Aorta (tissue), 5 donors: ENCODE data around the gene TBC1D3B. TPM values are rescaled to one million over a fixed set of nuclear protein-coding genes. Genes with fewer than 3 reads are reported as not detected.
"Not testable (repeated sequence)": the region's sequence is repeated elsewhere in the genome, so short reads cannot be mapped to it uniquely, and the experiment has no call there.

ENCODE experiments used
- ATAC-seq: fragments of 200-7000 bp; cut with Tn5 transposase; one replicate; pipeline ENCODE4 v1.9.1; 2022; ENCODE audit warnings: moderate library complexity; ENCODE audit not compliant: low FRiP score
- DNase-seq, 2 donors: peaks; one replicate each; pipeline ENCODE4 v3.0.0-alpha.2; 2020
- H3K27ac ChIP-seq, 2 donors: one replicate each; pipeline ENCODE4 v1.5.1; 2013; ENCODE audit warnings: low read length in 2 of 2, mild to moderate bottlenecking in 2 of 2, moderate library complexity in 2 of 2, control low read depth in 1 of 2, inconsistent platforms in 1 of 2, low read depth in 1 of 2
- H3K27me3 ChIP-seq, 2 donors: one replicate each; pipeline ENCODE4 v1.6.1; 2013; ENCODE audit warnings: control low read depth in 1 of 2, low read length in 1 of 2, mild to moderate bottlenecking in 1 of 2, moderate library complexity in 1 of 2; ENCODE audit not compliant: insufficient read depth in 2 of 2, control insufficient read depth in 1 of 2
- H3K36me3 ChIP-seq, 2 donors: one replicate each; pipeline ENCODE4 v1.6.1; 2013; ENCODE audit warnings: control low read depth in 1 of 2, low read length in 1 of 2, mild to moderate bottlenecking in 1 of 2; ENCODE audit not compliant: insufficient read depth in 2 of 2, control insufficient read depth in 1 of 2
- H3K4me1 ChIP-seq, 2 donors: one replicate each; pipeline ENCODE4 v1.6.1; 2013; ENCODE audit warnings: low read length in 2 of 2, control low read depth in 1 of 2, mild to moderate bottlenecking in 1 of 2, moderate library complexity in 1 of 2; ENCODE audit not compliant: insufficient read depth in 2 of 2, control insufficient read depth in 1 of 2
- H3K4me3 ChIP-seq, 2 donors: one replicate each; pipeline ENCODE4 v1.5.1; 2013; ENCODE audit warnings: low read length in 2 of 2, control low read depth in 1 of 2, mild to moderate bottlenecking in 1 of 2
- H3K9me3 ChIP-seq: one replicate; pipeline ENCODE4 v1.6.1; 2013; ENCODE audit warnings: mild to moderate bottlenecking, low read length; ENCODE audit not compliant: control insufficient read depth
- WGBS, 2 donors: extraction: QIAGEN DNeasy Blood & Tissue Kit; methylation state at CpG; one replicate each; pipeline ENCODE4 v1.1.7; 2013; 5-methylcytosine and 5-hydroxymethylcytosine counted together
- intact Hi-C, 2 donors: fragments of 100-400 bp; cut with DNase I; formaldehyde crosslinking; loops; one replicate each; pipeline versions ENCODE4 v1.14.2 to v1.15.0; 2022
- long read RNA-seq, 2 donors: library from polyadenylated mRNA; unstranded; transcript quantifications; one replicate each; pipeline ENCODE4 v2.0.0, GENCODE V29; 2020 to 2021
- polyA plus RNA-seq, 2 donors: library from polyadenylated mRNA; stranded (reverse); fragments of 200-250 nt; gene quantifications; one replicate each; pipeline ENCODE4 v1.2.3, GENCODE V29; 2013
- total RNA-seq, 2 donors: library from RNA; stranded (reverse); fragmentation: NEBNext Ultra II Directional; extraction: Animal tissue kit (Norgen Biotek cat#: 25700); gene quantifications; one replicate each; pipeline ENCODE4 v1.2.1, GENCODE V29; 2021
- donor health status: healthy with polysubstance abuse.
- donor health status: Bipolar disorder and iron deficiency.
- donor health status: DM: no; HTN: no; CAD: no.
- donor health status: DM: no; HTN: no; CAD: no.
- donor health status: DM: yes; HTN: yes; CAD: no.

TBC1D3B gene
- 10 to 100 TPM in 1 of 2 donors, 1 to 10 TPM in 1; 5.0 to 13.8 TPM for total RNA-seq
- 1 to 10 TPM in 1 of 2 donors, not detected in 1; 5.1 TPM for polyA plus RNA-seq
- long read RNA-seq, donor 1 = 0 reads
- long read RNA-seq, donor 2 = 0 reads

DNA sequence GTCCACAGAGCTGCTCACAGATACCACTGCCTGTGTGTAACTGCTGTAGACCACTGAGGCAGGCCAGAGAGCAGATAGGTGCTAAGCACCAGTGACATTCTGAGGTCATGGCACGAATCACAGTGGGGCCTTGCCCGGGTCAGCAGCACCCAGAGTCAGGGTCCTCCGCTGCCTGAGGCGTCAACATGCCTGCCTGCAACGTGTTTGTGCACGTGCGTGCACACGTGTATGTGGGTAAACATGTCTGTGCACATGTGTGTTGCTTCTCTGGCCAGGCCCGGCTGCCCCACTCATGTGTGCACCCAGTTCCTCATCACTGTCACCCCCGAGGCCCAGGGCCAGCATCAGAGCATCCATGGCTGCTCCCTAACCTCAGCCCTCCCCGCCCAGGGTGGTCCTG lies at the start of gene TBC1D3B:
TBC1D3B (minus strand) TSS at position 101 of the 400 bp plus-strand sequence. CDS start 1,586 bp downstream, outside the sequence.
- intact Hi-C loops, DNase-seq, H3K4me3 ChIP-seq, H3K9me3 ChIP-seq, H3K27ac ChIP-seq, H3K27me3 ChIP-seq, H3K36me3 ChIP-seq, ATAC-seq, H3K4me1 ChIP-seq: not testable (repeated sequence)
- no CpG with 5 or more reads among the region's 11 CpGs for WGBS, 2 donors

DNA sequence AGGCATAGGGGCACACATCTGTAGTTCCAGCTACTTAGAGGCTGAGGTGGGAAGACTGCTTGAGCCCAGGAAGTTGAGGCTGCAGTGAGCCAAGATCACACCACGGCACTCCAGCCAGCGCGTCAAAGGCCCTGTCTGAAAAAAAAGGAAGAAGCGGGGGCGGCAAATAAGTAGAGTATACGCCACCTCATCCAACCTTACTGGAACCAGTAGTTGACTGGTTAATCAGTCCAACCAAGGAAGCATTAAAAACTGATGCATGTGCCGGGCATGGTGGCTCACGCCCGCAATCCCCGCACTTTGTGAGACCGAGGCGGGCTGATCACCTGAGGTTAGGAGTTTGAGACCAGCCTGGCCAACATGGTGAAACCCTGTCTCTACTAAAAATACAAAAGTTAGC lies 46.5 kb upstream of the TBC1D3B start:
- H3K36me3 ChIP-seq, H3K9me3 ChIP-seq, H3K27ac ChIP-seq, H3K4me3 ChIP-seq, ATAC-seq, DNase-seq, H3K27me3 ChIP-seq, H3K4me1 ChIP-seq, intact Hi-C loops: not testable (repeated sequence)
- WGBS, 2 donors = 89 to 91% methylated on average over 11 to 12 of the region's 12 CpGs

- H3K27me3 ChIP-seq, intact Hi-C loops, H3K36me3 ChIP-seq, H3K4me1 ChIP-seq, H3K9me3 ChIP-seq, H3K27ac ChIP-seq, DNase-seq, H3K4me3 ChIP-seq, ATAC-seq: not testable (repeated sequence)
- 87 to 90% methylated on average over 4 of the region's 4 CpGs for WGBS, 2 donors
Observed at GRCh38 chr17:36221581-36222100, 45.2 kb upstream of the TBC1D3B start.

GRCh38 chr17:36220737-36221580 lies 44.5 kb upstream of the TBC1D3B start:
- H3K9me3 ChIP-seq, H3K27me3 ChIP-seq, H3K36me3 ChIP-seq, DNase-seq, H3K27ac ChIP-seq, ATAC-seq, H3K4me1 ChIP-seq, H3K4me3 ChIP-seq, intact Hi-C loops: not testable (repeated sequence)
- WGBS, 2 donors = 64 to 75% methylated on average over 3 of the region's 3 CpGs

- H3K36me3 ChIP-seq, DNase-seq, intact Hi-C loops, H3K9me3 ChIP-seq, H3K27ac ChIP-seq, ATAC-seq, H3K4me1 ChIP-seq, H3K27me3 ChIP-seq, H3K4me3 ChIP-seq: not testable (repeated sequence)
- 93 to 96% methylated on average over 1 of the region's 1 CpG for WGBS, 2 donors
Observed at GRCh38 chr17:36219556-36219955, 43.1 kb upstream of the TBC1D3B start.

DNA sequence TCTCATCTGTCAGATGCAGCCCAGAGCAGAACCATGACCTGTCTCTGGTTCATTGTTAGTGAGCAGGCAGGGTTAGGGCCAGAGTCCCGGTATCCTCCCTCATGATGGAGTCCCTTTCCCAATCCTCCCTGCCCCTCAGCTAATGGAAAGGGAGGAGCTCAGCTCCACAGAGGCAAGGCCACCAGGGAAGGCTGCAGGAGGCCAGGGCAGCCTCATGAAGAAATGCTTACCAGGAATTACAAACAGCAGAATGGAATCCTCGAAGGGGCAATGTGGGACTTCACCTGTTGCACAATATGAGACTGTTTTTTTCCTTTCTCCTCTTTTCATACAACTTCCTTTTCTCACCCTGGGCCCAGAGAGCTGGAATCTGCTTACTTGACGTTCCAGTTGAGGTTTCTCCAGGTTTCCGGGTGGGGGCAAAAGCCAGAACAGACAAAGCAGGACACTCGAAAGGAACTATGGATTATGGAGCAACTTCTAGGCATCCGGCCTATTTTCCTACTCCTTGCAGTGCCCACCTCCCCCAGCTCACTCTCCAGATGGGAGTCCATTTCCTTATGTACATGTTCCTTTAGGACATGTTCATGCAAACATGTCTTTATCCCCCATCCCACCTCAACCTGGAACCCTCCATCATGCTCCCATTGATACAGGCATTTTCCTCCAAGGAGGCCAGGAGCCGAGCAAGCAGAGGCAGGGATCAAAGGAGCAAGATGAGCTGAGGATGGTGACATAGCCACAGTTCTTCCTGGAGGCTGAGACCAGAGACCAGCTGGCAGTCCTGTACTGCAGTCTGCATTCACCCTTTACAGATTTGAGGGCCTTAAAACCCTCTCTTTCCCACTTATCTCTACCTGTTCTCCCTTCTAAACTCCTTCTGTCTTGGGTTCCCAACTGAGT lies 39.2 kb upstream of the TBC1D3B start:
- H3K4me1 ChIP-seq, intact Hi-C loops, H3K4me3 ChIP-seq, DNase-seq, H3K36me3 ChIP-seq, ATAC-seq, H3K27ac ChIP-seq, H3K27me3 ChIP-seq, H3K9me3 ChIP-seq: not testable (repeated sequence)
- 81 to 90% methylated on average over 7 of the region's 7 CpGs for WGBS, 2 donors

DNA sequence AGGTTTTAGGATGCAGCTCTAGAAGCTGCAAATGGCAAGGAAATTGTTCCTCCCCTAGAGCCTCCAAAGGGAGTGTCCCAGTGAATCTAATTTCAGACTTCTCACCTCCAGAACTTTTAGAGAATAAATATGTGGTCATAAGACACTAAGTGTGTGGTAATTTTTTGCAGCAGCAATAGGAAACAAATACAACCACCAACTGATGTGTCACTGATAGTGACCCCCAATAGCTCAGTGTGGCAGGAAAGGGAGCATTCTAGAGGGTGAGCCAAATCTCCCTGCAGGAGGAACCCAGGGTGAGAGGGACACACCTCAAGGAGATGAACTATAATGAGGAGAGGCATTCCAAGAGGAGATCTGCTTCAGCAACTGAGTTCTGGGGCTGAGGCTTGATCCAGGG lies 38.5 kb upstream of the TBC1D3B start:
- Histone ChIP-seq H3K4me3 (no peak overlapping the region), H3K4me1 (no peaks in the 10 kb centered on the region), H3K27ac (no peak overlapping the region), H3K27me3 (no peaks in the 10 kb centered on the region), H3K9me3 (no peaks in the 10 kb centered on the region), H3K36me3 (no peaks in the 10 kb centered on the region)
- intact Hi-C loops = no loop called here
- no peak for DNase-seq
- ATAC-seq = no peak

GRCh38 chr17:36213695-36214094 lies 37.3 kb upstream of the TBC1D3B start:
- H3K4me3 ChIP-seq = no peak overlapping the region
- no peak for ATAC-seq
- intact Hi-C loops = no loop called here
- no peaks in the 10 kb centered on the region for H3K27me3 ChIP-seq
- DNase-seq = no peak
- no peaks in the 10 kb centered on the region for H3K36me3 ChIP-seq
- H3K9me3 ChIP-seq = no peaks in the 10 kb centered on the region
- WGBS, 2 donors = 67 to 72% methylated on average over 3 of the region's 3 CpGs
- H3K4me1 ChIP-seq = no peaks in the 10 kb centered on the region
- H3K27ac ChIP-seq = no peak overlapping the region
